PFSK-1 (cell line): ENCODE data around the gene MUC20.

Experiments used
- FOXP2 ChIP-seq: optimal IDR thresholded peaks from 2 replicates; pipeline ENCODE3; 2011; ENCODE audit warnings: borderline replicate concordance, control low read depth, inconsistent platforms; ENCODE audit not compliant: insufficient read depth; ENCODE audit errors: extremely low read length, extremely low read depth
- POLR2AphosphoS5 ChIP-seq: IDR thresholded peaks from 2 replicates; pipeline ENCODE4 v1.6.1; 2012; ENCODE audit warnings: low read depth, mild to moderate bottlenecking, control low read depth, low read length, moderate library complexity
- SIN3A ChIP-seq: IDR thresholded peaks from 2 replicates; pipeline ENCODE4 v1.6.1; 2012; ENCODE audit warnings: mild to moderate bottlenecking, low read length, moderate library complexity, borderline replicate concordance; ENCODE audit not compliant: insufficient read depth
- TAF1 ChIP-seq: IDR thresholded peaks from 2 replicates; pipeline ENCODE4 v1.6.1; 2012; ENCODE audit warnings: low read length, control low read depth, borderline replicate concordance; ENCODE audit not compliant: insufficient read depth
- TF ChIP-seq, protein P1 (sequence below), 2 experiments: IDR thresholded peaks; 2 replicates each; pipeline versions ENCODE4 v1.6.1 to v1.8.0; 2011 to 2012; ENCODE audit warnings: low read depth in 2 of 2, low read length in 2 of 2, control low read depth in 1 of 2, inconsistent platforms in 1 of 2, mild to moderate bottlenecking in 1 of 2, moderate library complexity in 1 of 2; ENCODE audit not compliant: insufficient read depth in 1 of 2

The MUC20 gene

DNA sequence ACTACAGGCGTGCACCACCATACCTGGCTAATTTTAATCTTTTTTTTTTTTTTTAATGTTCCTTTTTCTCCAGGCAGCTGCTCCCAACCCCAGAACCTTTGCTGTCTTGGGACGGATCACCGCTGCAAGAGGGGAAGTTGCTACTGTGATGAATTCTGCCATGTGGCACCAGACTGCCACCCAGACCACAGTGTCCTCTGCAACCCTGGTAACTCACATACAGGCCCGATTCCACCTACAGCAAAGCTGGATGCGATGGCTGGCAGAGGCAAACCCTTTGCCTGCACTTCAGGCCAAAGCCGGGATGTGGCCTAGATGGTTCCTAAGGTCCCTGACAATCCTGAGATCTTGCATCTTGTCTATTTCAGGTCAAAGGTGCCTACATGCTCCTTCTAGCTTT is 12.7 kb upstream of the MUC20 start:
- TF ChIP-seq POLR2AphosphoS5 (no peak), FOXP2 (no peak), SIN3A (no peak), TAF1 (no peak)
- TF ChIP-seq, protein P1, sequence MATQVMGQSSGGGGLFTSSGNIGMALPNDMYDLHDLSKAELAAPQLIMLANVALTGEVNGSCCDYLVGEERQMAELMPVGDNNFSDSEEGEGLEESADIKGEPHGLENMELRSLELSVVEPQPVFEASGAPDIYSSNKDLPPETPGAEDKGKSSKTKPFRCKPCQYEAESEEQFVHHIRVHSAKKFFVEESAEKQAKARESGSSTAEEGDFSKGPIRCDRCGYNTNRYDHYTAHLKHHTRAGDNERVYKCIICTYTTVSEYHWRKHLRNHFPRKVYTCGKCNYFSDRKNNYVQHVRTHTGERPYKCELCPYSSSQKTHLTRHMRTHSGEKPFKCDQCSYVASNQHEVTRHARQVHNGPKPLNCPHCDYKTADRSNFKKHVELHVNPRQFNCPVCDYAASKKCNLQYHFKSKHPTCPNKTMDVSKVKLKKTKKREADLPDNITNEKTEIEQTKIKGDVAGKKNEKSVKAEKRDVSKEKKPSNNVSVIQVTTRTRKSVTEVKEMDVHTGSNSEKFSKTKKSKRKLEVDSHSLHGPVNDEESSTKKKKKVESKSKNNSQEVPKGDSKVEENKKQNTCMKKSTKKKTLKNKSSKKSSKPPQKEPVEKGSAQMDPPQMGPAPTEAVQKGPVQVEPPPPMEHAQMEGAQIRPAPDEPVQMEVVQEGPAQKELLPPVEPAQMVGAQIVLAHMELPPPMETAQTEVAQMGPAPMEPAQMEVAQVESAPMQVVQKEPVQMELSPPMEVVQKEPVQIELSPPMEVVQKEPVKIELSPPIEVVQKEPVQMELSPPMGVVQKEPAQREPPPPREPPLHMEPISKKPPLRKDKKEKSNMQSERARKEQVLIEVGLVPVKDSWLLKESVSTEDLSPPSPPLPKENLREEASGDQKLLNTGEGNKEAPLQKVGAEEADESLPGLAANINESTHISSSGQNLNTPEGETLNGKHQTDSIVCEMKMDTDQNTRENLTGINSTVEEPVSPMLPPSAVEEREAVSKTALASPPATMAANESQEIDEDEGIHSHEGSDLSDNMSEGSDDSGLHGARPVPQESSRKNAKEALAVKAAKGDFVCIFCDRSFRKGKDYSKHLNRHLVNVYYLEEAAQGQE (IDR thresholded peaks at IDR 0.05; ENCODE audit: insufficient read depth in 1 of 2, low read depth in 2 of 2, low read length in 2 of 2): no peak

DNA sequence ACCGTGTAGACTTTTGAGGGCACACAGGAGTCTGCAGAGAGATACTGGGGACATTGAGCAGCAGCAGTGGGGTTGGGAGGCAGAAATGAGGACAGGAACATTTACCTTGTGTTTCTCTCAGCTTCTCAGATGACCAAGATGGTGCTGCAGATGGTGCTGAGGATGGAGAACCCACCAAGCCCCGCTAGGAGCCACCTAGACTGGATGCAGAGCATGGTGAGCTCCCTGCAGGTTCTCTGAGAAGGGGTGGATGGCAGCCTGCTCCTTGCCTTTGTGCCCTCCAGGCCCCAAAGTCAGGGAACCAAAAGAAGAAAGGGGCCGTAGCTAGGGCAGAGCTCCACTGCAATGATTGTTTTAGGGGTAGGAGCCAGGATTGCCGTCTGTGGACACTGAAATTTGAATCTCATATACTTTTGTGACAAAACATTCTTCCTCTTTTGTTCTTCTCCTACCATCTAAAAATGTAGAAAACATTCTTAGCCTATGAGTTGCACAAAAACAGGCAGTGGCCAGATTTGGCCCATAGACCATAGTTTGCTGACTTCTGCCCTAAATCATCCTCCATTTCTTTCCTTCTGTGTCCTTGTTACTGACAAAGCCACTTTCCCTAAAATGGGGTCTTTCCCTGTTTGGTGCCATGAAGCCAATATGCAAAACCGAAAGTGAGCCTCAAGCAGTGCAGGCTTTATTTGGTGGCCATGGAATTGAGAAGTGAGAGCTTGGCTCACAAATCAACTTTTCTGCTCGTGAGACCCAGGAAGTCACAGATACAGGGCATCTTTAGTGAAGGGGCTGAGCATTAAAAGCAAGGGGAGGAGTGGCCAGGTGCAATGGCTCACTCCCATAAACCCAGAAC is 11.9 kb upstream of the MUC20 start:
- no peak for TF ChIP-seq SIN3A
- no peak for TF ChIP-seq FOXP2
- TF ChIP-seq POLR2AphosphoS5: no peak
- TF ChIP-seq, protein P1 (IDR thresholded peaks at IDR 0.05; ENCODE audit: insufficient read depth in 1 of 2, low read depth in 2 of 2, low read length in 2 of 2): no peak
- TF ChIP-seq TAF1: no peak

DNA sequence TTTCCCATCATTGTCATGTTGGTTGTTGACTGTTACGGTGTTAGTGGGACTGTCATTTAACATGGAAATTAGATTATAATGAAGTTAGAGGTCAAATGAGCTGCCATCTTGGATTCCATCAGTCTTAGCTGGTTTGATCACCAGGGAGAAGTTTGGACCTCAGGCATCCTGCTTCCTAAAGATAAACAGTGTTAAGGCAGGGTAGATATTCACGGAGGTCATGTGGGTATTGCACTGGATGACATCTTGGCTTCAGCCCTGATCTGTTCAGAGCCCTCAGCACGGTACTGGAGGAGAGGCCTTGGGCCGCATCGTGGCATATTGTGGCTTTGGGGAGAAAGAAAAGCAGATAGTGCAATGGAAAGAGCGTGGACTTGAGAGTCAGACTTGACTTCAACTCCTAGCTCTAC is 11.1 kb upstream of the MUC20 start:
- no peak for TF ChIP-seq FOXP2
- no peak for TF ChIP-seq SIN3A
- no peak for TF ChIP-seq TAF1
- no peak for TF ChIP-seq POLR2AphosphoS5
- TF ChIP-seq, protein P1 (IDR thresholded peaks at IDR 0.05; ENCODE audit: insufficient read depth in 1 of 2, low read depth in 2 of 2, low read length in 2 of 2): no peak

DNA sequence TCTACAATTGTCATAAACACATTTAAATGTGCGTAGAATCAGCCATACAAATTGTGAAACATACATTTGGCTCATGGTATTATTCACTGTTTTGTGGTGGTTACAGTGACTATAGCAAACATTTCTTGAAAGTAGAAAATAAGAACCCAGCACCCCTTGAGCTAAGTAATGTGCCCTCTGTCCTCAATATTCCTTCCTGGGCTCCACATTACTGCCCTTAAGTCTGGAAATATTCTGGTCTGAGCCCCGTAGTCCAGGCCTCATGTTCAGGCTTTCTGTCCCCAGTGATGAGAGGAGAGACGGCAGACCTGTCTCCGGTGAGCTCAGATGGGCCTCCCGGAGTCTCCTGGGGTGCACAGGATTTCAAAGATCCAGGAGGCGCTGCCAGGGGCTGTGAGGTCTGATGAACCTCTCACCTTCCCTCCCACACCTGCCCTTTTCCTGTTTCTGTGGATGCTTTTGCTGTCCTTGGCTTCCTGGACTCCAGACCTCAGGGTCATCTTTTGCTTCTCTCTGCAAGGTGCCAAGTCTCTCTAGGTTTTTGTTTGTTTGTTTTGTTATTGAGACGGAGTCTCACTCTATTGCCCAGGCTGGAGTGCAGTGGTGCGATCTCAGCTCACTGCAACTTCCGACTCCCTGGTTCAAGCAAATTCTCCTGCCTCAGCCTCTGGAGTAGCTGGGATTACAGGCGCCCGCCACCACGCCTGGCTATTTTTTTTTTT is 8.8 kb upstream of the MUC20 start:
- TF ChIP-seq SIN3A: no peak
- no peak for TF ChIP-seq FOXP2

DNA sequence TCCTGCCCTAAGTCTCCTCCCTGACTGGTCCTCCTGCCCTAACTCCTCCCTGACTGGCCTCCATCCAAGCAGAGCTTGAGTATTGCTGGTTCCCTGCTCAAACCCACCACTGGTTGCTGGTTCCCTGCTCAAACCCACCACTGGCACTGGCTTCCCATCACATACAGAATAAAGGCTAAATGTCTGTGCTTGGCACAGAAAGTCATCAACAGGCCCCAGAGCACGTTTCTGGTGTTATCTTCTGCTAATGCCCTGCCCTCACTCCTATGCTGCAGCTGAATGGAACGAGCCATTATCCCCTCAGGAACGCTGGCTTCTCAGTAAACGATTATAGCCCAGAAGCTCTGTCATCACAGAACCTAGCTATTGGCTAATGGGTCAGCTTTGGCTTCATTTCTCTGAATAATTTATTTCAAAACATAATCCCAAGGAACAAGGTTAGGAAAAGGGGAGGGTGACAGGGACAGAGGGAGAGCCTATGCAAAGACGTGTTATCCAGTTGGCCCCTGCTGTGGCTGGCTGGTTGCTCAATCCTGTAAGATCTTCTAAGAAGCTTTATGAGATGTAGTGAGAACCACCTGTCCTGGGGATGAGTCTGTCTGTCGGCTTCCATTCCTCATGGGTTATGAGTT is 6.3 kb upstream of the MUC20 start:
- TF ChIP-seq FOXP2 (no peak), POLR2AphosphoS5 (no peak), TAF1 (no peak), SIN3A (no peak)
- TF ChIP-seq, protein P1 (IDR thresholded peaks at IDR 0.05; ENCODE audit: insufficient read depth in 1 of 2, low read depth in 2 of 2, low read length in 2 of 2): no peak
